Glutamatergic neuron (in vitro differentiated cells): ENCODE data around the gene ELMO3. TPM values are rescaled to one million over a fixed set of nuclear protein-coding genes. Genes with fewer than 3 reads are reported as not detected.

Experiments
- DNase-seq: peaks from one replicate; pipeline ENCODE4 v3.0.0; 2022
- H3K27ac Mint-ChIP-seq: one replicate; pipeline ENCODE4 v1.8.0; 2020; ENCODE audit warnings: mild to moderate bottlenecking, mixed read lengths, inconsistent platforms; ENCODE audit not compliant: unreplicated experiment
- H3K27me3 Mint-ChIP-seq: one replicate; pipeline ENCODE4 v1.8.0; 2020; ENCODE audit warnings: mild to moderate bottlenecking, moderate library complexity, mixed read lengths, inconsistent platforms; ENCODE audit not compliant: unreplicated experiment
- H3K36me3 Mint-ChIP-seq: one replicate; pipeline ENCODE4 v1.8.0; 2020; ENCODE audit warnings: mild to moderate bottlenecking, mixed read lengths, inconsistent platforms; ENCODE audit not compliant: unreplicated experiment
- H3K4me1 Mint-ChIP-seq: one replicate; pipeline ENCODE4 v1.8.0; 2020; ENCODE audit warnings: mild to moderate bottlenecking, low read depth, mixed read lengths, inconsistent platforms; ENCODE audit not compliant: unreplicated experiment
- H3K4me3 Mint-ChIP-seq: one replicate; pipeline ENCODE4 v1.8.0; 2020; ENCODE audit warnings: mild to moderate bottlenecking, mixed read lengths, inconsistent platforms; ENCODE audit not compliant: unreplicated experiment
- H3K9me3 Mint-ChIP-seq: one replicate; pipeline ENCODE4 v1.8.0; 2020; ENCODE audit warnings: mild to moderate bottlenecking, moderate library complexity, mixed read lengths, inconsistent platforms; ENCODE audit not compliant: unreplicated experiment
- total RNA-seq: library from RNA; stranded (reverse); fragmentation: NEBNext Ultra II Directional; extraction: Animal tissue kit (Norgen Biotek cat#: 25700); gene quantifications from one replicate; pipeline ENCODE4 v1.2.1, GENCODE V29; 2021; ENCODE audit not compliant: unreplicated experiment
- TF ChIP-seq, protein P1 (sequence below): fragments of 200-600 bp; sonication (generic); IDR thresholded peaks from one replicate; pipeline ENCODE4 v1.5.0; 2021; ENCODE audit not compliant: partially characterized antibody, unreplicated experiment

The ELMO3 gene
- total RNA-seq, 1 donor from 2014 or later = 2.1 TPM

DNA sequence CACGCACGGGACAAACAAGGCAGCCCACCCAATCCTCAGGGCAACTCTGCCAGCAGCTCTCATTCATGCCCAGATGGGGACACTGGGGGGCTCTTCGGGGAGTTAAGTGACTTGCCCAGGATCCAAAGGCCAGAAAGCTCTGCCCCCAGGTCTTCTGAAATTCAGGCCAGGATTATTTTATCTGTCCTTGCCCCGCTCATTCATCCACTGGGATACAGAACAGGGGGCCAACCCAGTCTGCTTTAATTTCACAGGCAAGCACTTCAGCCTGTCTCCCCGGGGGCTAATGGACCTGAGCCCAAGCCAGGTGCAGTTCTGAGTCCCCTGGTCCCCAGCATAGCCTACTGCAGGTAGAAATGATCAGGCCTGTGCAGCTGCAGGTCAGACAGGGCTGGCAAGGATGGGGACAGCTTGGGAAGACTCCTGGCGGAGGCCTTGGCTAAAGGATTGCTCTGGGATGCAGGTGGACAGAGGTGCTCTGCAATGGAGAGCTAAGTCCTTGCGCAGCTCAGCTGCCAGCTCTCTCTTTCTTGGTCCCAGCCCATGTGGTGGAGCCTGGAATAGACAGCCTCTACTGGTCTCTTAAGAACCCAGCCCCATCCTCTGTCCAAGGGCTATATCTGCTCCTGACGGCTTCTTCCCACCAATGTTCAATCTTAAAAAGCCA, 47.4 kb upstream of the ELMO3 start:
- DNase-seq = no peak
- peaks cover 3% of the 10 kb centered on the region for H3K9me3 Mint-ChIP-seq
- H3K27me3 Mint-ChIP-seq = peaks cover 29% of the 10 kb centered on the region
- no peak overlapping the region for H3K27ac Mint-ChIP-seq
- peaks cover 3% of the 10 kb centered on the region for H3K4me1 Mint-ChIP-seq
- H3K4me3 Mint-ChIP-seq = peak overlapping the region; percentile 67
- TF ChIP-seq, protein P1, sequence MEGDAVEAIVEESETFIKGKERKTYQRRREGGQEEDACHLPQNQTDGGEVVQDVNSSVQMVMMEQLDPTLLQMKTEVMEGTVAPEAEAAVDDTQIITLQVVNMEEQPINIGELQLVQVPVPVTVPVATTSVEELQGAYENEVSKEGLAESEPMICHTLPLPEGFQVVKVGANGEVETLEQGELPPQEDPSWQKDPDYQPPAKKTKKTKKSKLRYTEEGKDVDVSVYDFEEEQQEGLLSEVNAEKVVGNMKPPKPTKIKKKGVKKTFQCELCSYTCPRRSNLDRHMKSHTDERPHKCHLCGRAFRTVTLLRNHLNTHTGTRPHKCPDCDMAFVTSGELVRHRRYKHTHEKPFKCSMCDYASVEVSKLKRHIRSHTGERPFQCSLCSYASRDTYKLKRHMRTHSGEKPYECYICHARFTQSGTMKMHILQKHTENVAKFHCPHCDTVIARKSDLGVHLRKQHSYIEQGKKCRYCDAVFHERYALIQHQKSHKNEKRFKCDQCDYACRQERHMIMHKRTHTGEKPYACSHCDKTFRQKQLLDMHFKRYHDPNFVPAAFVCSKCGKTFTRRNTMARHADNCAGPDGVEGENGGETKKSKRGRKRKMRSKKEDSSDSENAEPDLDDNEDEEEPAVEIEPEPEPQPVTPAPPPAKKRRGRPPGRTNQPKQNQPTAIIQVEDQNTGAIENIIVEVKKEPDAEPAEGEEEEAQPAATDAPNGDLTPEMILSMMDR = no peak
- peaks cover 9% of the 10 kb centered on the region for H3K36me3 Mint-ChIP-seq

DNA sequence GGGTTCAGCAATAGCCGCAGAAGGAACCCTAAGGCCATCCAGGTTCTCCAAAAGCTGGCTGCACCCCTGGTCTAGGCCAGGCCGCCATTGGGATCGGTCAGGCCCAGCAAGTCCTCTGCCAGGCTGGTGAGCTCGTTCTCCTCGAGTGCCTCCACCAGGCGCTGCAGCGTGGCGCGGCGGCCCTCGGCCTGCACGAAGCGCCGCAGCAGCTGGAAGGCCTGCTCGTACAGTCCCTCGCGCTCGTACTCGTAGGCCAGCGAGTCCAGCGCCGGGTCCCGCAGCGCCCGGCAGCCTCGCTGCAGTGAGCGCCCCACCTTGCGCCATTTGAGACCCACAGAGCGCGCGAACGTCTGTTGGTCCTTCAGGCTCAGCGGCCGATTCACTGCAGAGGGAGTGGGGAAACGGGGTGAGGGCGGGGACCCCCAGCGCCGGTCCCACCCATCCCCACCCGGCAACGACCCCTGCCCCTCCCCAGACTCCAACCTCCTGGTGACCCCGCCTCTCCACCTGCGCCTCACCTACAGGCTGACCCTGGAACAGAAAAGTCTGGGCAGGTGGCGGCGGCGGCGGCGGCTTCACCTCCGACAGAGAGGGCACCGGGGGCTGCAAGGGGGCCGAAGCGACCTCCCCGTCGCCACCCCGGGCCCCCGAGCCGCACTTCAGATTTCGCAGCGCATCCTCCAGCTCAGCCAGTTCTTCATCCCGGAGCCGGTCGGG, 44.2 kb upstream of the ELMO3 start:
- peaks cover 38% of the 10 kb centered on the region for H3K27me3 Mint-ChIP-seq
- peaks cover 4% of the 10 kb centered on the region for H3K36me3 Mint-ChIP-seq
- no peak overlapping the region for H3K27ac Mint-ChIP-seq
- H3K4me1 Mint-ChIP-seq = peaks cover 5% of the 10 kb centered on the region
- peaks cover 4% of the 10 kb centered on the region for H3K9me3 Mint-ChIP-seq
- peak overlapping the region; percentile 82 for H3K4me3 Mint-ChIP-seq
- TF ChIP-seq, protein P1 = no peak
- DNase-seq = peak; percentile 44

DNA sequence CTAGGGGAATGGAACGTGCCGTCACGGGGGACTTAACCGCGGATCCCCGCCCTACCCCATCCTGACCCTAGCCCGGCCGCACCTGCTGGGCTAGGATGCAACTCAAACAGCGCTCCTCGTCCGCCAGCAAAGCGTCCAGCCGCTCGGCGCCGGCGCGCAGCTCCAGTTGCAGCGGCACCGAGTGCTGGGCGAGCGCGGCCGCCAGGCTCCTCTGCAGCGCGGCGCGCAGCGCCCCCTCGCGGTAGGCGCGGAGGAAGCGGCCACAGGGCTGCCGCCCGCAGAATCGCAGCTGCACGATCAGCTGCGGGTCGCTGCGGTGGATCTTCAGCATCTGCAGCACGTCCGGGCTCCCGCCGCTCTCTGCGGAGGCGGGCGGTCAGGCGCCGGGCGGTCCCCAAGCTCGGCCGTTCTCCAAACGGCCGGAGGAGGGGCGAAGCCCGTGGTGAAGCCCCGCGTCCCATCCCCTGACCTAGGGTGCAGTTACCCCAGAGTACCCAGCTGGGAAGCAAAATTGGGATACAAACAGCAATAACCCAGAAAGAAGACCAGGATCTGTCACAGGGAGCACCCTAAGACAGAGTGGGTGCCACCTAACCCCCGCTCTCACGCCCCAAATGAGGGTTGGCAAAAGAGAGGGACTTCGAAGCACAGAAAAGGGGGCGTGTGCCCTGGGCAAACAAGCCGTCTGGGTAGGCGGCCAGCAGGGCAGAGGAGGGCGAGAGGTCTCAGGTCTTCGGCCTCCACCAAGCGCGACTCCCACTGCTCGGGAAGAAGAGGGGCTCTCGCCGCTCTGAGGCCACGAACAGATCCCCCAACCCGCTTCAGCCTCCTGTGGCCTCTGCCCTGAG, 43.4 kb upstream of the ELMO3 start:
- Mint-ChIP-seq H3K27me3 (peaks cover 42% of the 10 kb centered on the region), H3K36me3 (peaks cover 4% of the 10 kb centered on the region), H3K4me3 (peak overlapping the region; percentile 82), H3K4me1 (peaks cover 5% of the 10 kb centered on the region), H3K9me3 (peaks cover 4% of the 10 kb centered on the region), H3K27ac (no peak overlapping the region)
- peak; percentile 92 for DNase-seq
- TF ChIP-seq, protein P1 = peak; percentile 98

DNA sequence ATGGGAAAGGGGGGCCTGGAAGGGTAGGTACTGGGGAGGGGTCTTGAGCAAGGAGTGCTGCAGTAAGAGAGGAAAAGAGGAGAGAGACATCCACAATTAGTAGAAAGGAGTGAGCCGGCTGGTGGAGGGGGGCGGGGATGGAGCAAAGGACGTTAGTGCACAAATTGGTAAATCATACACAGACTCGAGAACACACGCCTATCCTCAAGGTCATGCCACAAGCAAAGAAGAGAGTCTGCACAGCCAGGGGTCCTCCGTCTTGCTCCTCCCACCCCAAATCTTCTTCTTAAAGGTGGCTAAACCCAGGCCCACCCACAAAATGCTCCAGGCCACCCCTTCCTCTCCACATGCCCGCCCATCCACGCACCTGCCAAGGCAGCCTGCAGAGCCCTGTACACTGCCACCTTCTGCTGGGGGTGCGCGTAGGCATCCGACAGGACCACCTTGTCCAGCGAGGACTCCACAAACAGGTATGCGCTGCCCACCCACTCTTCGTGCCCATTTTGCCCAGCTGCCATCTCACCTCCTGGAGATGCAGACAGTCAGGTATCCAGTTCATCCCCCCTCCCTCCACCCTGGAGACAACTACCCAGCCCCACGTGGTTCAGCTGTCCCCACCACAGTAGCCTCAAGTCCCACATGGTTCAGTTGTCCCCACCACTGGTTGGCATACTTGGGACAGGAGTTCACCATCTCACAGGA, 42.6 kb upstream of the ELMO3 start:
- H3K9me3 Mint-ChIP-seq = peaks cover 4% of the 10 kb centered on the region
- no peak for DNase-seq
- TF ChIP-seq, protein P1 = no peak
- peak overlapping the region; percentile 42 for H3K4me3 Mint-ChIP-seq
- peaks cover 43% of the 10 kb centered on the region for H3K27me3 Mint-ChIP-seq
- H3K4me1 Mint-ChIP-seq = peaks cover 3% of the 10 kb centered on the region
- peaks cover 4% of the 10 kb centered on the region for H3K36me3 Mint-ChIP-seq
- no peak overlapping the region for H3K27ac Mint-ChIP-seq
